Right renal cortex interstitium (tissue), 3 donors: ENCODE data around the gene FAM219B. TPM values are rescaled to one million over a fixed set of nuclear protein-coding genes. Genes with fewer than 3 reads are reported as not detected.

Experiments used
- DNase-seq, 3 donors: peaks; one replicate each; pipeline ENCODE4 v3.0.0-alpha.2; 2013; ENCODE audit warnings: low read depth in 3 of 3, low spot score in 2 of 3
- polyA plus RNA-seq, 3 donors: library from polyadenylated mRNA; unstranded; fragments of 120-200 nt; gene quantifications; one replicate each; pipeline ENCODE4 v1.2.1, GENCODE V29; 2013; ENCODE audit not compliant: insufficient read length in 3 of 3

FAM219B gene
- polyA plus RNA-seq, 3 donors: 51.6 to 58.1 (median 55.9) TPM

GRCh38 chr15:74878273-74878672 lies 28.4 kb downstream of the FAM219B start:
- no peak for DNase-seq

GRCh38 chr15:74873756-74874424 lies 32.8 kb downstream of the FAM219B start:
- DNase-seq: peak in 1 of 3 donors; percentile 10

- DNase-seq: peak; percentile 91 to 95 (median 91)
Measured at GRCh38 chr15:74873036-74873755, 33.5 kb downstream of the FAM219B start, which contains the start of gene SCAMP2. TSS of gene SCAMP2 (minus strand) at chr15:74873365. CDS start at chr15:74873255, 110 bp downstream.

- DNase-seq: no peak
Measured at GRCh38 chr15:74872702-74873035, 34.0 kb downstream of the FAM219B start.

GRCh38 chr15:74870436-74871215 lies 36.0 kb downstream of the FAM219B start:
- no peak for DNase-seq

- DNase-seq: no peak
Measured at GRCh38 chr15:74869726-74870407, 36.8 kb downstream of the FAM219B start.

GRCh38 chr15:74869372-74869725 lies 37.3 kb downstream of the FAM219B start:
- no peak for DNase-seq

- DNase-seq: no peak
Measured at GRCh38 chr15:74868059-74868458, 38.6 kb downstream of the FAM219B start.

- no peak for DNase-seq
Measured at GRCh38 chr15:74867466-74868038, 39.1 kb downstream of the FAM219B start.

GRCh38 chr15:74866090-74866489 lies 40.6 kb downstream of the FAM219B start:
- DNase-seq: no peak

GRCh38 chr15:74865316-74865715 lies 41.3 kb downstream of the FAM219B start:
- DNase-seq: no peak

GRCh38 chr15:74864296-74864695 lies 42.4 kb downstream of the FAM219B start:
- no peak for DNase-seq

- DNase-seq: no peak
Measured at GRCh38 chr15:74863239-74864056, 43.2 kb downstream of the FAM219B start.

GRCh38 chr15:74858369-74858740 lies 48.3 kb downstream of the FAM219B start:
- DNase-seq: no peak

GRCh38 chr15:74857671-74858368 lies 48.8 kb downstream of the FAM219B start:
- no peak for DNase-seq

GRCh38 chr15:74857082-74857655 lies 49.5 kb downstream of the FAM219B start:
- no peak for DNase-seq

GRCh38 chr15:74856537-74856936 lies 50.1 kb downstream of the FAM219B start:
- DNase-seq: no peak

- no peak for DNase-seq
Measured at GRCh38 chr15:74855857-74856256, 50.8 kb downstream of the FAM219B start.

- no peak for DNase-seq
Measured at GRCh38 chr15:74854453-74855022, 52.1 kb downstream of the FAM219B start.
